Neural progenitor cell (in vitro differentiated cells): Measurements from ENCODE around the gene FUT2.

Source experiments
- EZH2 ChIP-seq: fragments of 200-600 bp; sonication (generic); IDR thresholded peaks from 2 replicates; pipeline ENCODE4 v1.6.1; 2017; ENCODE audit warnings: antibody characterized with exemption, mild to moderate bottlenecking, moderate library complexity
- EZH2phosphoT487 ChIP-seq: fragments of 200-600 bp; sonication (generic); IDR thresholded peaks from 2 replicates; pipeline ENCODE4 v1.6.1; 2017; ENCODE audit warnings: antibody characterized with exemption
- TF ChIP-seq, protein P1 (sequence below): fragments of 200-600 bp; sonication (generic); IDR thresholded peaks from 2 replicates; pipeline ENCODE4 v1.5.1; 2017; ENCODE audit warnings: antibody characterized with exemption, mild to moderate bottlenecking

DNA sequence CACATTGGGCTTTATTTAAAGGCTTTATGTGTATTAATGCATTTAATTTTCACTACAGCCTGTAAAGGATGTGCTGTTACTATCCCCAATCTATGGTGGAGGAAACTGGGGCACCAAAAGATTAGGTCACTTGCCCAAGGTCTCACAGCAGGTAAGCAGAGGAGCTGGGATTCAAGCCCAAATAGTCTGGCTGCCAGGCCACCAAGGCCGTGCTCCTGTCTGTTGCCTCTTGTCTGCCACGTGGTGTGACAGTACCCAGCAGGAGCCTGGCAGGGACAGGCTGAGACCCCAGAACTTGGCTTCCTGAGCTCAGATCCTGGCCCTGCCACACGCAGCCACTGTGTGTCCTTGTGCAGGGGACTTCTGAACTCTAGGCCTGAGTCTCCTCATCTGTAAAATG, 27.4 kb upstream of the FUT2 start:
- TF ChIP-seq, protein P1, sequence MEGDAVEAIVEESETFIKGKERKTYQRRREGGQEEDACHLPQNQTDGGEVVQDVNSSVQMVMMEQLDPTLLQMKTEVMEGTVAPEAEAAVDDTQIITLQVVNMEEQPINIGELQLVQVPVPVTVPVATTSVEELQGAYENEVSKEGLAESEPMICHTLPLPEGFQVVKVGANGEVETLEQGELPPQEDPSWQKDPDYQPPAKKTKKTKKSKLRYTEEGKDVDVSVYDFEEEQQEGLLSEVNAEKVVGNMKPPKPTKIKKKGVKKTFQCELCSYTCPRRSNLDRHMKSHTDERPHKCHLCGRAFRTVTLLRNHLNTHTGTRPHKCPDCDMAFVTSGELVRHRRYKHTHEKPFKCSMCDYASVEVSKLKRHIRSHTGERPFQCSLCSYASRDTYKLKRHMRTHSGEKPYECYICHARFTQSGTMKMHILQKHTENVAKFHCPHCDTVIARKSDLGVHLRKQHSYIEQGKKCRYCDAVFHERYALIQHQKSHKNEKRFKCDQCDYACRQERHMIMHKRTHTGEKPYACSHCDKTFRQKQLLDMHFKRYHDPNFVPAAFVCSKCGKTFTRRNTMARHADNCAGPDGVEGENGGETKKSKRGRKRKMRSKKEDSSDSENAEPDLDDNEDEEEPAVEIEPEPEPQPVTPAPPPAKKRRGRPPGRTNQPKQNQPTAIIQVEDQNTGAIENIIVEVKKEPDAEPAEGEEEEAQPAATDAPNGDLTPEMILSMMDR, result no peak
- TF ChIP-seq EZH2, result no peak
- no peak for TF ChIP-seq EZH2phosphoT487
